Measurements from ENCODE around the gene OLA1. TPM values are rescaled to one million over a fixed set of nuclear protein-coding genes. Genes with fewer than 3 reads are reported as not detected.
A peak's percentile ranks its signal among the peaks of the same experiment; 100 is the strongest.

Gene OLA1
- total RNA-seq, 1 experiment from 2014 or later, result 195 TPM

GRCh38 chr2:174058456-174058855, 189.9 kb downstream of the OLA1 start:
- in situ Hi-C loops (cut with HindIII; ENCODE audit: low pct_unique_long_range_greater_than_20kb, low sequenced_read_pairs), result no loop called here

GRCh38 chr2:174058026-174058425, 190.3 kb downstream of the OLA1 start:
- DNase-seq (ENCODE audit: low read depth), result no peak
- in situ Hi-C loops (cut with HindIII; ENCODE audit: low pct_unique_long_range_greater_than_20kb, low sequenced_read_pairs), result no loop called here

More at GRCh38 chr2:174058456-174058855, 189.9 kb downstream of the OLA1 start:
- no peak for DNase-seq (ENCODE audit: low read depth)

GRCh38 chr2:174054926-174055325, 193.4 kb downstream of the OLA1 start:
- DNase-seq (ENCODE audit: low read depth), result no peak
- in situ Hi-C loops (cut with HindIII; ENCODE audit: low pct_unique_long_range_greater_than_20kb, low sequenced_read_pairs), result no loop called here

GRCh38 chr2:174053355-174054151, 194.8 kb downstream of the OLA1 start:
- no peak for DNase-seq (ENCODE audit: low read depth)
- in situ Hi-C loops (cut with HindIII; ENCODE audit: low pct_unique_long_range_greater_than_20kb, low sequenced_read_pairs), result no loop called here

GRCh38 chr2:174052584-174052976, 195.8 kb downstream of the OLA1 start:
- in situ Hi-C loops (cut with HindIII; ENCODE audit: low pct_unique_long_range_greater_than_20kb, low sequenced_read_pairs), result no loop called here
- no peak for DNase-seq (ENCODE audit: low read depth)

- peak; percentile 41 for DNase-seq (ENCODE audit: low read depth)
- in situ Hi-C loops (cut with HindIII; ENCODE audit: low pct_unique_long_range_greater_than_20kb, low sequenced_read_pairs), result no loop called here
Observed at GRCh38 chr2:174051741-174052583, 196.4 kb downstream of the OLA1 start.

GRCh38 chr2:174051068-174051467, 197.3 kb downstream of the OLA1 start:
- DNase-seq (ENCODE audit: low read depth), result no peak
- in situ Hi-C loops (cut with HindIII; ENCODE audit: low pct_unique_long_range_greater_than_20kb, low sequenced_read_pairs), result no loop called here

GRCh38 chr2:174049895-174050294, 198.4 kb downstream of the OLA1 start:
- DNase-seq (ENCODE audit: low read depth), result no peak
- in situ Hi-C loops (cut with HindIII; ENCODE audit: low pct_unique_long_range_greater_than_20kb, low sequenced_read_pairs), result no loop called here

GRCh38 chr2:174048243-174048642, 200.1 kb downstream of the OLA1 start:
- no peak for DNase-seq (ENCODE audit: low read depth)
- in situ Hi-C loops (cut with HindIII; ENCODE audit: low pct_unique_long_range_greater_than_20kb, low sequenced_read_pairs), result no loop called here

GRCh38 chr2:174047746-174048145, 200.6 kb downstream of the OLA1 start:
- in situ Hi-C loops (cut with HindIII; ENCODE audit: low pct_unique_long_range_greater_than_20kb, low sequenced_read_pairs), result no loop called here

GRCh38 chr2:174046172-174046571, 202.2 kb downstream of the OLA1 start:
- in situ Hi-C loops (cut with HindIII; ENCODE audit: low pct_unique_long_range_greater_than_20kb, low sequenced_read_pairs), result no loop called here
- no peak for DNase-seq (ENCODE audit: low read depth)

More at GRCh38 chr2:174047746-174048145, 200.6 kb downstream of the OLA1 start:
- no peak for DNase-seq (ENCODE audit: low read depth)

- in situ Hi-C loops (cut with HindIII; ENCODE audit: low pct_unique_long_range_greater_than_20kb, low sequenced_read_pairs), result no loop called here
- no peak for DNase-seq (ENCODE audit: low read depth)
Observed at GRCh38 chr2:174044556-174044955, 203.8 kb downstream of the OLA1 start.

GRCh38 chr2:174040417-174040701, 208.0 kb downstream of the OLA1 start:
- in situ Hi-C loops (cut with HindIII; ENCODE audit: low pct_unique_long_range_greater_than_20kb, low sequenced_read_pairs), result no loop called here
- no peak for DNase-seq (ENCODE audit: low read depth)

- in situ Hi-C loops (cut with HindIII; ENCODE audit: low pct_unique_long_range_greater_than_20kb, low sequenced_read_pairs), result no loop called here
- peak; percentile 90 for DNase-seq (ENCODE audit: low read depth)
Observed at GRCh38 chr2:174039551-174040416, 208.5 kb downstream of the OLA1 start.

GRCh38 chr2:174038462-174038861, 209.9 kb downstream of the OLA1 start:
- in situ Hi-C loops (cut with HindIII; ENCODE audit: low pct_unique_long_range_greater_than_20kb, low sequenced_read_pairs), result no loop called here
- DNase-seq (ENCODE audit: low read depth), result no peak

GRCh38 chr2:174036825-174037224, 211.5 kb downstream of the OLA1 start:
- DNase-seq (ENCODE audit: low read depth), result no peak
- in situ Hi-C loops (cut with HindIII; ENCODE audit: low pct_unique_long_range_greater_than_20kb, low sequenced_read_pairs), result no loop called here

- in situ Hi-C loops (cut with HindIII; ENCODE audit: low pct_unique_long_range_greater_than_20kb, low sequenced_read_pairs), result no loop called here
- DNase-seq (ENCODE audit: low read depth), result peak; percentile 23
Observed at GRCh38 chr2:174035981-174036742, 212.2 kb downstream of the OLA1 start.

GRCh38 chr2:174035117-174035635, 213.2 kb downstream of the OLA1 start:
- no peak for DNase-seq (ENCODE audit: low read depth)
- in situ Hi-C loops (cut with HindIII; ENCODE audit: low pct_unique_long_range_greater_than_20kb, low sequenced_read_pairs), result no loop called here
